ENCODE results near the gene PRKACG.

DNA sequence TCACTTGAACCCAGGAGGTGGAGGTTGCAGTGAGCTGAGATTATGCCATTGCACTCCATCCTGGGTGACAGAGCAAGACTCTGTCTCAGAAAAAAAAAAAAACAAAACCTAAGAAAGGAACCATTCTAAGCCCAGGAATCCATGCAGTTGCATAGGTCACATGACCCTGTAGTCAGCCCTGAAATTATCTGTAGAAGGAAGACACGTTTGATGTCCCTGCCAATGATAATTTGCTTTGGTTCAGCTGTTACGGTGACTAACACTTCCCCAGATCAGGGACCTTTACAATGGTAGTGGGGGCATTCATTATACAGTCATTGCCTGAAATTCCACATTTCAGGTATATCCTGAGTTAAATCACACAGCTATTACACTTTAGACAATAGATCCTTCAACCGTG is 50.5 kb downstream of the PRKACG start:
- TF ChIP-seq, protein P1, sequence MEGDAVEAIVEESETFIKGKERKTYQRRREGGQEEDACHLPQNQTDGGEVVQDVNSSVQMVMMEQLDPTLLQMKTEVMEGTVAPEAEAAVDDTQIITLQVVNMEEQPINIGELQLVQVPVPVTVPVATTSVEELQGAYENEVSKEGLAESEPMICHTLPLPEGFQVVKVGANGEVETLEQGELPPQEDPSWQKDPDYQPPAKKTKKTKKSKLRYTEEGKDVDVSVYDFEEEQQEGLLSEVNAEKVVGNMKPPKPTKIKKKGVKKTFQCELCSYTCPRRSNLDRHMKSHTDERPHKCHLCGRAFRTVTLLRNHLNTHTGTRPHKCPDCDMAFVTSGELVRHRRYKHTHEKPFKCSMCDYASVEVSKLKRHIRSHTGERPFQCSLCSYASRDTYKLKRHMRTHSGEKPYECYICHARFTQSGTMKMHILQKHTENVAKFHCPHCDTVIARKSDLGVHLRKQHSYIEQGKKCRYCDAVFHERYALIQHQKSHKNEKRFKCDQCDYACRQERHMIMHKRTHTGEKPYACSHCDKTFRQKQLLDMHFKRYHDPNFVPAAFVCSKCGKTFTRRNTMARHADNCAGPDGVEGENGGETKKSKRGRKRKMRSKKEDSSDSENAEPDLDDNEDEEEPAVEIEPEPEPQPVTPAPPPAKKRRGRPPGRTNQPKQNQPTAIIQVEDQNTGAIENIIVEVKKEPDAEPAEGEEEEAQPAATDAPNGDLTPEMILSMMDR (conservative IDR thresholded peaks at IDR 0.05; ENCODE audit: low read length), result no peak
- TF ChIP-seq EZH2phosphoT487 (IDR thresholded peaks at IDR 0.05; ENCODE audit: borderline replicate concordance), result no peak
